ENCODE results near the gene ADIPOR2. TPM values are rescaled to one million over a fixed set of nuclear protein-coding genes. Genes with fewer than 3 reads are reported as not detected.
"Not testable (repeated sequence)": the region's sequence is repeated elsewhere in the genome, so short reads cannot be mapped to it uniquely, and the experiment has no call there.

The ADIPOR2 gene
- polyA plus RNA-seq, 1 donor = 52.7 TPM

- no peaks in the 10 kb centered on the region for H3K4me1 ChIP-seq (ENCODE audit: control insufficient read depth, insufficient read depth, low read length)
- no peak overlapping the region for H3K4me3 ChIP-seq (ENCODE audit: low read length)
- DNase-seq = no peak
- H3K27me3 ChIP-seq (ENCODE audit: control insufficient read depth, insufficient read depth, low read length) = no peaks in the 10 kb centered on the region
- WGBS (ENCODE audit: insufficient coverage, low lambda C conversion rate) = no CpG with 5 or more reads among the region's 1 CpG
- H3K9me3 ChIP-seq (ENCODE audit: control insufficient read depth, low read depth, low read length) = no peaks in the 10 kb centered on the region
- no peak overlapping the region for H3K27ac ChIP-seq (ENCODE audit: low read length)
- H3K36me3 ChIP-seq (ENCODE audit: control insufficient read depth, insufficient read depth, low read length) = no peaks in the 10 kb centered on the region
Observed at GRCh38 chr12:1732914-1733313, 42.0 kb downstream of the ADIPOR2 start.

- H3K9me3 ChIP-seq (ENCODE audit: control insufficient read depth, low read depth, low read length); H3K27ac ChIP-seq (ENCODE audit: low read length); H3K36me3 ChIP-seq (ENCODE audit: control insufficient read depth, insufficient read depth, low read length); DNase-seq; H3K4me1 ChIP-seq (ENCODE audit: control insufficient read depth, insufficient read depth, low read length); H3K4me3 ChIP-seq (ENCODE audit: low read length); H3K27me3 ChIP-seq (ENCODE audit: control insufficient read depth, insufficient read depth, low read length): not testable (repeated sequence)
- WGBS (ENCODE audit: insufficient coverage, low lambda C conversion rate) = no CpG with 5 or more reads among the region's 5 CpGs
Observed at GRCh38 chr12:1733712-1734111, 42.8 kb downstream of the ADIPOR2 start.

- WGBS (ENCODE audit: insufficient coverage, low lambda C conversion rate) = no CpG with 5 or more reads among the region's 6 CpGs
- Histone ChIP-seq H3K4me1 (ENCODE audit: control insufficient read depth, insufficient read depth, low read length) (peaks cover 4% of the 10 kb centered on the region), H3K27me3 (ENCODE audit: control insufficient read depth, insufficient read depth, low read length) (no peaks in the 10 kb centered on the region), H3K36me3 (ENCODE audit: control insufficient read depth, insufficient read depth, low read length) (no peaks in the 10 kb centered on the region), H3K27ac (ENCODE audit: low read length) (no peak overlapping the region), H3K4me3 (ENCODE audit: low read length) (no peak overlapping the region), H3K9me3 (ENCODE audit: control insufficient read depth, low read depth, low read length) (no peaks in the 10 kb centered on the region)
- DNase-seq = no peak
Observed at GRCh38 chr12:1737652-1738286, 46.9 kb downstream of the ADIPOR2 start.

GRCh38 chr12:1738446-1738845 lies 47.6 kb downstream of the ADIPOR2 start:
- no peak overlapping the region for H3K27ac ChIP-seq (ENCODE audit: low read length)
- DNase-seq = no peak
- peaks cover 4% of the 10 kb centered on the region for H3K4me1 ChIP-seq (ENCODE audit: control insufficient read depth, insufficient read depth, low read length)
- H3K27me3 ChIP-seq (ENCODE audit: control insufficient read depth, insufficient read depth, low read length) = no peaks in the 10 kb centered on the region
- no peaks in the 10 kb centered on the region for H3K36me3 ChIP-seq (ENCODE audit: control insufficient read depth, insufficient read depth, low read length)
- no peak overlapping the region for H3K4me3 ChIP-seq (ENCODE audit: low read length)
- H3K9me3 ChIP-seq (ENCODE audit: control insufficient read depth, low read depth, low read length) = no peaks in the 10 kb centered on the region

GRCh38 chr12:1739368-1739767 lies 48.5 kb downstream of the ADIPOR2 start:
- no peaks in the 10 kb centered on the region for H3K36me3 ChIP-seq (ENCODE audit: control insufficient read depth, insufficient read depth, low read length)
- peaks cover 4% of the 10 kb centered on the region for H3K4me1 ChIP-seq (ENCODE audit: control insufficient read depth, insufficient read depth, low read length)
- H3K9me3 ChIP-seq (ENCODE audit: control insufficient read depth, low read depth, low read length) = no peaks in the 10 kb centered on the region
- H3K4me3 ChIP-seq (ENCODE audit: low read length) = no peak overlapping the region
- H3K27ac ChIP-seq (ENCODE audit: low read length) = no peak overlapping the region
- 100% methylated on average over 1 of the region's 1 CpG for WGBS (ENCODE audit: insufficient coverage, low lambda C conversion rate)
- no peak for DNase-seq
- H3K27me3 ChIP-seq (ENCODE audit: control insufficient read depth, insufficient read depth, low read length) = no peaks in the 10 kb centered on the region

GRCh38 chr12:1740161-1740948 lies 49.5 kb downstream of the ADIPOR2 start:
- H3K9me3 ChIP-seq (ENCODE audit: control insufficient read depth, low read depth, low read length) = no peaks in the 10 kb centered on the region
- H3K27me3 ChIP-seq (ENCODE audit: control insufficient read depth, insufficient read depth, low read length) = no peaks in the 10 kb centered on the region
- H3K4me3 ChIP-seq (ENCODE audit: low read length) = no peak overlapping the region
- peak in 1 of 2 donors; percentile 14 for DNase-seq
- H3K36me3 ChIP-seq (ENCODE audit: control insufficient read depth, insufficient read depth, low read length) = no peaks in the 10 kb centered on the region
- 36% methylated on average over 2 of the region's 5 CpGs for WGBS (ENCODE audit: insufficient coverage, low lambda C conversion rate)
- H3K4me1 ChIP-seq (ENCODE audit: control insufficient read depth, insufficient read depth, low read length) = peaks cover 4% of the 10 kb centered on the region
- no peak overlapping the region for H3K27ac ChIP-seq (ENCODE audit: low read length)

- no peak overlapping the region for H3K27ac ChIP-seq (ENCODE audit: low read length)
Observed at GRCh38 chr12:1741154-1741949, 50.5 kb downstream of the ADIPOR2 start.

GRCh38 chr12:1744932-1745331 lies 54.1 kb downstream of the ADIPOR2 start:
- peaks cover 3% of the 10 kb centered on the region for H3K36me3 ChIP-seq (ENCODE audit: control insufficient read depth, insufficient read depth, low read length)
- H3K4me3 ChIP-seq (ENCODE audit: low read length) = no peak overlapping the region
- no peak for DNase-seq
- WGBS (ENCODE audit: insufficient coverage, low lambda C conversion rate) = 100% methylated on average over 1 of the region's 2 CpGs
- peaks cover 14% of the 10 kb centered on the region for H3K9me3 ChIP-seq (ENCODE audit: control insufficient read depth, low read depth, low read length)
- H3K27me3 ChIP-seq (ENCODE audit: control insufficient read depth, insufficient read depth, low read length) = no peaks in the 10 kb centered on the region
- no peak overlapping the region for H3K27ac ChIP-seq (ENCODE audit: low read length)
- H3K4me1 ChIP-seq (ENCODE audit: control insufficient read depth, insufficient read depth, low read length) = peaks cover 2% of the 10 kb centered on the region

More at GRCh38 chr12:1741154-1741949, 50.5 kb downstream of the ADIPOR2 start:
- Histone ChIP-seq H3K4me1 (ENCODE audit: control insufficient read depth, insufficient read depth, low read length) (peaks cover 4% of the 10 kb centered on the region), H3K36me3 (ENCODE audit: control insufficient read depth, insufficient read depth, low read length) (no peaks in the 10 kb centered on the region), H3K9me3 (ENCODE audit: control insufficient read depth, low read depth, low read length) (no peaks in the 10 kb centered on the region), H3K27me3 (ENCODE audit: control insufficient read depth, insufficient read depth, low read length) (no peaks in the 10 kb centered on the region), H3K4me3 (ENCODE audit: low read length) (no peak overlapping the region)
- no CpG with 5 or more reads among the region's 1 CpG for WGBS (ENCODE audit: insufficient coverage, low lambda C conversion rate)
- no peak for DNase-seq

GRCh38 chr12:1747609-1748008 lies 56.7 kb downstream of the ADIPOR2 start:
- no peaks in the 10 kb centered on the region for H3K27me3 ChIP-seq (ENCODE audit: control insufficient read depth, insufficient read depth, low read length)
- WGBS (ENCODE audit: insufficient coverage, low lambda C conversion rate) = 100% methylated on average over 1 of the region's 2 CpGs
- DNase-seq = no peak
- peaks cover 3% of the 10 kb centered on the region for H3K36me3 ChIP-seq (ENCODE audit: control insufficient read depth, insufficient read depth, low read length)
- H3K4me3 ChIP-seq (ENCODE audit: low read length) = no peak overlapping the region
- peaks cover 14% of the 10 kb centered on the region for H3K9me3 ChIP-seq (ENCODE audit: control insufficient read depth, low read depth, low read length)
- no peaks in the 10 kb centered on the region for H3K4me1 ChIP-seq (ENCODE audit: control insufficient read depth, insufficient read depth, low read length)
- H3K27ac ChIP-seq (ENCODE audit: low read length) = no peak overlapping the region

GRCh38 chr12:1749019-1749418 lies 58.1 kb downstream of the ADIPOR2 start:
- 89% methylated on average over 3 of the region's 5 CpGs for WGBS (ENCODE audit: insufficient coverage, low lambda C conversion rate)
- no peaks in the 10 kb centered on the region for H3K4me1 ChIP-seq (ENCODE audit: control insufficient read depth, insufficient read depth, low read length)
- no peak overlapping the region for H3K4me3 ChIP-seq (ENCODE audit: low read length)

More at GRCh38 chr12:1749019-1749418, 58.1 kb downstream of the ADIPOR2 start:
- Histone ChIP-seq H3K27ac (ENCODE audit: low read length) (no peak overlapping the region), H3K36me3 (ENCODE audit: control insufficient read depth, insufficient read depth, low read length) (peaks cover 3% of the 10 kb centered on the region), H3K27me3 (ENCODE audit: control insufficient read depth, insufficient read depth, low read length) (no peaks in the 10 kb centered on the region), H3K9me3 (ENCODE audit: control insufficient read depth, low read depth, low read length) (peaks cover 14% of the 10 kb centered on the region)
- DNase-seq = no peak
